ENCODE data around the gene ZDHHC8. TPM values are rescaled to one million over a fixed set of nuclear protein-coding genes. Genes with fewer than 3 reads are reported as not detected.

ZDHHC8 gene
- total RNA-seq, 1 donor from 2014 or later: 118 TPM

- DNase-seq (ENCODE audit: low spot score): no peak
- Mint-ChIP-seq H3K27me3 (ENCODE audit: unreplicated experiment) (peaks cover 7% of the 10 kb centered on the region), H3K4me1 (ENCODE audit: unreplicated experiment) (no peaks in the 10 kb centered on the region), H3K4me3 (ENCODE audit: unreplicated experiment) (no peak overlapping the region), H3K27ac (ENCODE audit: unreplicated experiment) (no peak overlapping the region), H3K36me3 (ENCODE audit: low read depth, unreplicated experiment) (no peaks in the 10 kb centered on the region), H3K9me3 (ENCODE audit: unreplicated experiment) (no peaks in the 10 kb centered on the region)
- TF ChIP-seq, protein P1, sequence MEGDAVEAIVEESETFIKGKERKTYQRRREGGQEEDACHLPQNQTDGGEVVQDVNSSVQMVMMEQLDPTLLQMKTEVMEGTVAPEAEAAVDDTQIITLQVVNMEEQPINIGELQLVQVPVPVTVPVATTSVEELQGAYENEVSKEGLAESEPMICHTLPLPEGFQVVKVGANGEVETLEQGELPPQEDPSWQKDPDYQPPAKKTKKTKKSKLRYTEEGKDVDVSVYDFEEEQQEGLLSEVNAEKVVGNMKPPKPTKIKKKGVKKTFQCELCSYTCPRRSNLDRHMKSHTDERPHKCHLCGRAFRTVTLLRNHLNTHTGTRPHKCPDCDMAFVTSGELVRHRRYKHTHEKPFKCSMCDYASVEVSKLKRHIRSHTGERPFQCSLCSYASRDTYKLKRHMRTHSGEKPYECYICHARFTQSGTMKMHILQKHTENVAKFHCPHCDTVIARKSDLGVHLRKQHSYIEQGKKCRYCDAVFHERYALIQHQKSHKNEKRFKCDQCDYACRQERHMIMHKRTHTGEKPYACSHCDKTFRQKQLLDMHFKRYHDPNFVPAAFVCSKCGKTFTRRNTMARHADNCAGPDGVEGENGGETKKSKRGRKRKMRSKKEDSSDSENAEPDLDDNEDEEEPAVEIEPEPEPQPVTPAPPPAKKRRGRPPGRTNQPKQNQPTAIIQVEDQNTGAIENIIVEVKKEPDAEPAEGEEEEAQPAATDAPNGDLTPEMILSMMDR (IDR thresholded peaks at IDR 0.05; ENCODE audit: unreplicated experiment): no peak
These were observed 22.3 kb downstream of the ZDHHC8 start for GRCh38 chr22:20153945-20154344.

DNA sequence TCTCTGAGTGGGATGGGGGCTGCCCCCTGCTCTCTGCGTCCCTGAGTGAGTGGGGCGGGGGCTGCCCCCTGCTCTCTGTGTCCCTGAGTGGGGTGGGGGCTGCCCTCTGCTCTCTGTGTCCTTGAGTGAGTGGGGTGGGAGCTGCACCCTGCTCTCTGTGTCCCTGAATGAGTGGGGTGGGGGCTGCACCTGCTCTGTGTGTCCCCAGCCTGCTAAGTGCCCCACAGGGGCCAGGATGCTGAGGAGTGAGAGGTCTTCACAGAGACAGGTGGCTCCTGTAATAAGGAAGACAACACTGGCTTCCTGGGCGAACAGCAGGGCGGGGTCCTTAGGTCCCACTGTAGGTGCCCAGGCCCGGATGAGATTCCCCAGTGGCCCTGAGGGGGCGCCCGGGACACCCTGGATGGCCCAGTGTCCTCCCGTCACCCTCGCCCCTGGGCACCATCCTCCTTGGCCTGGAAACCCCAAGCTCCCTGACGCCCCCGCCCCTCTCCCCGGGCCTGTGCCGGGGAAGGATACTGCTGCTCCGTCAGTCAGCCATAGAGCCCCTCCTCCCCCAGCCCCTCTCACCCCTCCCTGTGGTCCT lies 23.1 kb downstream of the ZDHHC8 start:
- TF ChIP-seq, protein P1 (IDR thresholded peaks at IDR 0.05; ENCODE audit: unreplicated experiment): no peak
- Mint-ChIP-seq H3K9me3 (ENCODE audit: unreplicated experiment) (no peaks in the 10 kb centered on the region), H3K27me3 (ENCODE audit: unreplicated experiment) (peaks cover 7% of the 10 kb centered on the region), H3K36me3 (ENCODE audit: low read depth, unreplicated experiment) (no peaks in the 10 kb centered on the region), H3K4me1 (ENCODE audit: unreplicated experiment) (no peaks in the 10 kb centered on the region), H3K4me3 (ENCODE audit: unreplicated experiment) (no peak overlapping the region), H3K27ac (ENCODE audit: unreplicated experiment) (no peak overlapping the region)
- no peak for DNase-seq (ENCODE audit: low spot score)

DNA sequence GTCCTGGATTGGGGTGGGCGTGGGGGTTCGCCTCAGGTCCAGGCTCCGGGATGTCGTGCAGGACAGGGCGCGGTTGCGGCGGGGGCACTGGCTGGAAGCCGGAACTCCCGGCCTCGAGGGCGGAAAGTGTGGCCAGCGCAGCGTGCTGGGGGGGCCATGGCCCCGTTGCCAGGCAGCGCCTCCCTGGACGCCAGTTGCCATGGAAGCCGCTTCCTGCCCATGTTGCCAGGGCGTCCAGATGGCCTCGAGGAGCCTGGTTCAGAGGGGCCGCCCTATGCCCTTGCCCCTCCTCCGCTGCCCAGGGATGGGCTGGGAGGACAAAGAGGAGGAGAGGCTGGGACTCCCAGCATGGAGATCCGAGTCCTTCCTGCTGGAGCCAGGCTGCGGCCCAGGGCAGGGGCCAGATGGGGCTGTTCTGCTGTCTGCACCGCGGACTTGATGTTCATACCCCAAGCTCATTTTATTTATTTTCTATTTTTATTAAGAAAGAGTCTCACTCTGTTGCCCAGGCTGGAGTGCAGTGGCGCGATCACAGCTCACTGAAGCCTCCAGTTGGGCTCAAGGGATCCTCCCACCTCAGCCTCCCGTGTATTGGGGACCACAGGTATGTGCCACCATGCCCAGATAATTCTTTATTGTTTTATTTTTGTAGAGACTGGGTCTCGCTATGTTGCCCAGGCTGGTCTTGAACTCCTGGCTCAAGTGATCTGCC lies 23.9 kb downstream of the ZDHHC8 start:
- TF ChIP-seq, protein P1 (IDR thresholded peaks at IDR 0.05; ENCODE audit: unreplicated experiment): no peak
- Mint-ChIP-seq H3K4me1 (ENCODE audit: unreplicated experiment) (no peaks in the 10 kb centered on the region), H3K36me3 (ENCODE audit: low read depth, unreplicated experiment) (no peaks in the 10 kb centered on the region), H3K27ac (ENCODE audit: unreplicated experiment) (no peak overlapping the region), H3K27me3 (ENCODE audit: unreplicated experiment) (peaks cover 8% of the 10 kb centered on the region), H3K4me3 (ENCODE audit: unreplicated experiment) (no peak overlapping the region), H3K9me3 (ENCODE audit: unreplicated experiment) (no peaks in the 10 kb centered on the region)
- no peak for DNase-seq (ENCODE audit: low spot score)

- Mint-ChIP-seq H3K9me3 (ENCODE audit: unreplicated experiment) (no peaks in the 10 kb centered on the region), H3K27ac (ENCODE audit: unreplicated experiment) (no peak overlapping the region), H3K27me3 (ENCODE audit: unreplicated experiment) (peaks cover 8% of the 10 kb centered on the region), H3K4me1 (ENCODE audit: unreplicated experiment) (no peaks in the 10 kb centered on the region), H3K4me3 (ENCODE audit: unreplicated experiment) (no peak overlapping the region), H3K36me3 (ENCODE audit: low read depth, unreplicated experiment) (no peaks in the 10 kb centered on the region)
- no peak for DNase-seq (ENCODE audit: low spot score)
- TF ChIP-seq, protein P1 (IDR thresholded peaks at IDR 0.05; ENCODE audit: unreplicated experiment): no peak
These were observed 24.4 kb downstream of the ZDHHC8 start for GRCh38 chr22:20156042-20156389.

Data from endothelial cell (in vitro differentiated cells).